SK-N-SH treated with all-trans-retinoic acid at 6 μM for 48 hours (cell line): Measurements from ENCODE around the gene PPFIA1.

Experiments used
- ARNTL ChIP-seq: fragments of 450-650 bp; formaldehyde crosslinking; IDR thresholded peaks from 2 replicates; pipeline ENCODE4 v1.5.0; 2020; ENCODE audit warnings: low read depth, mild to moderate bottlenecking, moderate library complexity, borderline replicate concordance
- BACH2 ChIP-seq: fragments of 250-450 bp; sonication (Bioruptor Pico); IDR thresholded peaks from 2 replicates; pipeline ENCODE4 v1.9.0; 2021; ENCODE audit warnings: mild to moderate bottlenecking, borderline replicate concordance
- PATZ1 ChIP-seq: fragments of 250-450 bp; sonication (Bioruptor Pico); IDR thresholded peaks from 2 replicates; pipeline ENCODE4 v1.8.0; 2020; ENCODE audit warnings: mild to moderate bottlenecking, moderate library complexity, borderline replicate concordance
- TSHZ2 ChIP-seq: fragments of 250-450 bp; sonication (Bioruptor Pico); IDR thresholded peaks from 2 replicates; pipeline ENCODE4 v1.5.0; 2020; ENCODE audit warnings: mild to moderate bottlenecking, moderate library complexity
- ZFP3 ChIP-seq: fragments of 250-450 bp; sonication (Bioruptor Pico); IDR thresholded peaks from 2 replicates; pipeline ENCODE4 v1.5.0; 2020; ENCODE audit warnings: mild to moderate bottlenecking, moderate library complexity
- ZFP30 ChIP-seq: fragments of 450-650 bp; formaldehyde crosslinking; IDR thresholded peaks from 2 replicates; pipeline ENCODE4 v1.5.0; 2022; ENCODE audit warnings: mild to moderate bottlenecking, moderate library complexity
- ZNF8 ChIP-seq: fragments of 450-650 bp; formaldehyde crosslinking; IDR thresholded peaks from 2 replicates; pipeline ENCODE4 v1.5.0; 2020; ENCODE audit warnings: mild to moderate bottlenecking, moderate library complexity

DNA sequence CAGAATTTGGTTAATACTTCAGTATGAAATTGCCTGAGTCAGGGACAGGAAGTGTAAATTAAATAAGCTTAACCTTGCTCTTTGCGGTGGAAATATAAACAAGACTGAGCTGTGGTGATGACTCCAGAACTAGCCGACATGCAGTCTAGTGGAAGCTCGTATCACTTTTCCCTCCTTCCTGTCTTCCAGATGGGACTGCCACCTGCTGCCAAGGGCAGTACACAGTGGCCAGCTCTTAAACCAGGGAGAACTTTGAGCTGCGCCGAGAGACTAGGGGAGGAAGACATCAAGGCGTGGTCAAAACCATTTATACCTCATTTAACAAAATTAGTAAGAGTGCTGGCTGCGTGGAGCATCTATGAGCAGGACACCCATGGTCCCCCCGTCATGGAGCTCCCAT lies 96.6 kb downstream of the PPFIA1 start:
- TF ChIP-seq ZFP3 (CRISPR knock-in tag) = no peak
- no peak for TF ChIP-seq ZNF8
- TF ChIP-seq ARNTL (CRISPR knock-in tag) = no peak
- TF ChIP-seq TSHZ2 (CRISPR knock-in tag) = no peak
- TF ChIP-seq PATZ1 = no peak
- TF ChIP-seq ZFP30 (CRISPR knock-in tag) = no peak
- TF ChIP-seq BACH2 (CRISPR knock-in tag) = no peak
